H1 (cell line): ENCODE results near the gene GPR15. TPM values are rescaled to one million over a fixed set of nuclear protein-coding genes. Genes with fewer than 3 reads are reported as not detected.

Experiments used
- ATF2 ChIP-seq: IDR thresholded peaks from 2 replicates; pipeline ENCODE4 v1.6.1; 2012; ENCODE audit warnings: low read length, inconsistent platforms
- MAX ChIP-seq: IDR thresholded peaks from 2 replicates; pipeline ENCODE4 v1.6.1; 2012; ENCODE audit warnings: inconsistent platforms
- polyA plus RNA-seq, 7 experiments: library from polyadenylated mRNA; depleted of rRNA in 3 of 7; stranded (reverse) in 5 of 7; unstranded in 2 of 7; fragments of >200 nt in 5 of 7; fragments of 200-250 nt in 2 of 7; gene quantifications; 1 replicate in 5 of 7; 2 replicates in 1 of 7; 4 replicates in 1 of 7; pipeline versions ENCODE4 v1.2.1 to v1.2.3, GENCODE V29; 2011 to 2013; ENCODE audit warnings: missing spikeins in 2 of 7, mixed read lengths in 2 of 7
- total RNA-seq: library from RNA; stranded (reverse); fragmentation: NEBNext Ultra II Directional; extraction: Animal tissue kit (Norgen Biotek cat#: 25700); gene quantifications from 2 replicates; pipeline ENCODE4 v1.2.1, GENCODE V29; 2021

Gene GPR15
- total and polyA plus RNA-seq, 2 of the 8 experiments (the other 6 are each of a cell fraction or from before 2014, with no cell fraction given), result not detected

GRCh38 chr3:98557324-98558010 lies 25.7 kb downstream of the GPR15 start (continued):
- TF ChIP-seq ATF2, result no peak
- TF ChIP-seq MAX, result no peak
